Activated naive CD8-positive, alpha-beta T cell treated with anti-CD3 and anti-CD28 coated beads, Interleukin-2, amount 50 U/mL, for 24 hours (primary cell): ENCODE data around the gene TMTC1.

Experiments used
- ATAC-seq: fragments of 150-1000 bp; cut with Tn5 transposase; one replicate; pipeline ENCODE4 v1.10.0; 2021
- DNase-seq: peaks from one replicate; pipeline ENCODE4 v3.0.0; 2021
- H3K27ac Mint-ChIP-seq: one replicate; pipeline ENCODE4 v1.8.0; 2021; ENCODE audit warnings: mild to moderate bottlenecking, mixed read lengths
- H3K27me3 Mint-ChIP-seq: one replicate; pipeline ENCODE4 v1.8.0; 2021; ENCODE audit warnings: mixed read lengths
- H3K36me3 Mint-ChIP-seq: one replicate; pipeline ENCODE4 v1.8.0; 2021; ENCODE audit warnings: low read depth, mixed read lengths
- H3K4me1 Mint-ChIP-seq: one replicate; pipeline ENCODE4 v1.8.0; 2021; ENCODE audit warnings: mixed read lengths
- H3K4me3 Mint-ChIP-seq: one replicate; pipeline ENCODE4 v1.8.0; 2021; ENCODE audit warnings: mild to moderate bottlenecking, moderate library complexity, mixed read lengths
- H3K9me3 Mint-ChIP-seq: one replicate; pipeline ENCODE4 v1.8.0; 2021; ENCODE audit warnings: mixed read lengths

TMTC1 gene

GRCh38 chr12:29762637-29763300, 21.0 kb downstream of the TMTC1 start:
- Mint-ChIP-seq H3K4me1 (no peaks in the 10 kb centered on the region), H3K27me3 (no peaks in the 10 kb centered on the region), H3K27ac (no peak overlapping the region), H3K36me3 (no peaks in the 10 kb centered on the region), H3K4me3 (no peak overlapping the region), H3K9me3 (peaks cover 3% of the 10 kb centered on the region)
- DNase-seq (no peak), ATAC-seq (no peak)

- Mint-ChIP-seq H3K9me3 (peaks cover 7% of the 10 kb centered on the region), H3K4me1 (no peaks in the 10 kb centered on the region), H3K36me3 (no peaks in the 10 kb centered on the region), H3K27me3 (no peaks in the 10 kb centered on the region), H3K27ac (no peak overlapping the region), H3K4me3 (no peak overlapping the region)
- ATAC-seq = no peak
- no peak for DNase-seq
Measured at GRCh38 chr12:29759950-29760349, 23.8 kb downstream of the TMTC1 start.

- DNase-seq (no peak), ATAC-seq (no peak)
- Mint-ChIP-seq H3K36me3 (no peaks in the 10 kb centered on the region), H3K4me1 (no peaks in the 10 kb centered on the region), H3K27ac (no peak overlapping the region), H3K4me3 (no peak overlapping the region), H3K27me3 (no peaks in the 10 kb centered on the region), H3K9me3 (peaks cover 10% of the 10 kb centered on the region)
Measured at GRCh38 chr12:29756741-29757390, 26.9 kb downstream of the TMTC1 start.

- H3K4me3 Mint-ChIP-seq = no peak overlapping the region
- H3K9me3 Mint-ChIP-seq = peaks cover 10% of the 10 kb centered on the region
- no peaks in the 10 kb centered on the region for H3K36me3 Mint-ChIP-seq
- H3K27ac Mint-ChIP-seq = no peak overlapping the region
- H3K27me3 Mint-ChIP-seq = no peaks in the 10 kb centered on the region
- ATAC-seq (no peak), DNase-seq (no peak)
- H3K4me1 Mint-ChIP-seq = no peaks in the 10 kb centered on the region
Measured at GRCh38 chr12:29754235-29755189, 29.2 kb downstream of the TMTC1 start.

GRCh38 chr12:29752121-29752520, 31.6 kb downstream of the TMTC1 start:
- Mint-ChIP-seq H3K4me1 (no peaks in the 10 kb centered on the region), H3K27ac (no peak overlapping the region), H3K27me3 (no peaks in the 10 kb centered on the region), H3K4me3 (no peak overlapping the region), H3K36me3 (no peaks in the 10 kb centered on the region), H3K9me3 (peaks cover 3% of the 10 kb centered on the region)
- DNase-seq (no peak), ATAC-seq (no peak)

GRCh38 chr12:29751676-29752075, 32.1 kb downstream of the TMTC1 start:
- no peak overlapping the region for H3K27ac Mint-ChIP-seq
- H3K27me3 Mint-ChIP-seq = no peaks in the 10 kb centered on the region
- DNase-seq (no peak), ATAC-seq (no peak)
- H3K4me3 Mint-ChIP-seq = no peak overlapping the region
- H3K36me3 Mint-ChIP-seq = no peaks in the 10 kb centered on the region
- no peaks in the 10 kb centered on the region for H3K4me1 Mint-ChIP-seq
- peaks cover 3% of the 10 kb centered on the region for H3K9me3 Mint-ChIP-seq

GRCh38 chr12:29750928-29751220, 32.9 kb downstream of the TMTC1 start:
- H3K36me3 Mint-ChIP-seq = no peaks in the 10 kb centered on the region
- H3K27me3 Mint-ChIP-seq = no peaks in the 10 kb centered on the region
- no peak for DNase-seq
- H3K9me3 Mint-ChIP-seq = peaks cover 3% of the 10 kb centered on the region
- H3K4me1 Mint-ChIP-seq = no peaks in the 10 kb centered on the region
- H3K27ac Mint-ChIP-seq = no peak overlapping the region
- no peak for ATAC-seq
- no peak overlapping the region for H3K4me3 Mint-ChIP-seq

GRCh38 chr12:29750131-29750927, 33.4 kb downstream of the TMTC1 start:
- Mint-ChIP-seq H3K36me3 (no peaks in the 10 kb centered on the region), H3K9me3 (peaks cover 3% of the 10 kb centered on the region), H3K4me1 (no peaks in the 10 kb centered on the region), H3K4me3 (no peak overlapping the region), H3K27ac (no peak overlapping the region), H3K27me3 (no peaks in the 10 kb centered on the region)
- ATAC-seq (peak; percentile 36), DNase-seq (no peak)

GRCh38 chr12:29744365-29744764, 39.4 kb downstream of the TMTC1 start:
- DNase-seq (no peak), ATAC-seq (no peak)
- Mint-ChIP-seq H3K4me1 (no peaks in the 10 kb centered on the region), H3K27ac (no peak overlapping the region), H3K4me3 (no peak overlapping the region), H3K27me3 (no peaks in the 10 kb centered on the region), H3K9me3 (no peaks in the 10 kb centered on the region), H3K36me3 (no peaks in the 10 kb centered on the region)

GRCh38 chr12:29743801-29744200, 39.9 kb downstream of the TMTC1 start:
- H3K9me3 Mint-ChIP-seq = no peaks in the 10 kb centered on the region
- ATAC-seq (no peak), DNase-seq (no peak)
- no peak overlapping the region for H3K4me3 Mint-ChIP-seq
- H3K27ac Mint-ChIP-seq = no peak overlapping the region
- H3K4me1 Mint-ChIP-seq = no peaks in the 10 kb centered on the region
- H3K27me3 Mint-ChIP-seq = no peaks in the 10 kb centered on the region
- no peaks in the 10 kb centered on the region for H3K36me3 Mint-ChIP-seq

GRCh38 chr12:29743077-29743476, 40.7 kb downstream of the TMTC1 start:
- Mint-ChIP-seq H3K36me3 (no peaks in the 10 kb centered on the region), H3K27me3 (no peaks in the 10 kb centered on the region), H3K27ac (no peak overlapping the region), H3K4me3 (no peak overlapping the region), H3K9me3 (no peaks in the 10 kb centered on the region), H3K4me1 (no peaks in the 10 kb centered on the region)
- DNase-seq (no peak), ATAC-seq (no peak)

- DNase-seq = no peak
- H3K27ac Mint-ChIP-seq = no peak overlapping the region
- no peak overlapping the region for H3K4me3 Mint-ChIP-seq
- no peaks in the 10 kb centered on the region for H3K9me3 Mint-ChIP-seq
- H3K36me3 Mint-ChIP-seq = no peaks in the 10 kb centered on the region
- H3K27me3 Mint-ChIP-seq = no peaks in the 10 kb centered on the region
- ATAC-seq = no peak
- no peaks in the 10 kb centered on the region for H3K4me1 Mint-ChIP-seq
Measured at GRCh38 chr12:29742646-29743045, 41.1 kb downstream of the TMTC1 start.

GRCh38 chr12:29741342-29742241, 42.1 kb downstream of the TMTC1 start:
- Mint-ChIP-seq H3K27me3 (no peaks in the 10 kb centered on the region), H3K4me3 (no peak overlapping the region), H3K27ac (no peak overlapping the region), H3K36me3 (no peaks in the 10 kb centered on the region), H3K4me1 (no peaks in the 10 kb centered on the region), H3K9me3 (no peaks in the 10 kb centered on the region)
- ATAC-seq (no peak), DNase-seq (no peak)
